CD4-positive, alpha-beta T cell (primary cell): ENCODE results near the gene TRAF3. TPM values are rescaled to one million over a fixed set of nuclear protein-coding genes. Genes with fewer than 3 reads are reported as not detected.
"Not testable (repeated sequence)": the region's sequence is repeated elsewhere in the genome, so short reads cannot be mapped to it uniquely, and the experiment has no call there.

Experiments used
- ATAC-seq: fragments of 200-7000 bp; cut with Tn5 transposase; one replicate; pipeline ENCODE4 v1.10.0; 2022; ENCODE audit warnings: mild to moderate bottlenecking; ENCODE audit not compliant: poor library complexity
- CTCF ChIA-PET: fragments of 350-600 bp; sonication (Branson Sonifier 250); formaldehyde crosslinking; loops from one replicate; lab custom pipeline; 2021; ENCODE audit warnings: antibody characterized with exemption, inconsistent platforms; lab: Charles Lee
- POLR2A ChIA-PET: fragments of 350-600 bp; sonication (Branson Sonifier 250); formaldehyde crosslinking; loops from one replicate; lab custom pipeline; 2021; ENCODE audit warnings: antibody characterized with exemption, inconsistent platforms; lab: Charles Lee
- DNase-seq, 14 experiments: peaks; one replicate each; pipeline ENCODE4 v3.0.0-alpha.2; 2013 to 2020; ENCODE audit warnings: mixed read lengths in 2 of 14
- H3K27ac ChIP-seq, 2 donors: one replicate each; pipeline versions ENCODE4 v1.5.1 to v1.7.0; 2013; ENCODE audit warnings: low read length in 2 of 2, low read depth in 1 of 2, mild to moderate bottlenecking in 1 of 2
- H3K27me3 ChIP-seq, 2 experiments: 1 replicate in 1 of 2; 2 replicates in 1 of 2; pipeline versions ENCODE4 v1.6.1 to v1.7.0; 2013; ENCODE audit warnings: low read length in 2 of 2, control low read depth in 1 of 2, mild to moderate bottlenecking in 1 of 2, moderate library complexity in 1 of 2; ENCODE audit not compliant: insufficient read depth in 2 of 2, control insufficient read depth in 1 of 2
- H3K36me3 ChIP-seq: one replicate; pipeline ENCODE4 v1.6.1; 2013; ENCODE audit warnings: low read length, control low read depth; ENCODE audit not compliant: insufficient read depth
- H3K4me1 ChIP-seq: one replicate; pipeline ENCODE4 v1.6.1; 2013; ENCODE audit warnings: low read length, control low read depth; ENCODE audit not compliant: insufficient read depth
- H3K4me3 ChIP-seq: one replicate; pipeline ENCODE4 v1.5.1; 2013; ENCODE audit warnings: mild to moderate bottlenecking, low read length, moderate library complexity
- H3K9me3 ChIP-seq, 2 experiments: 1 replicate in 1 of 2; 2 replicates in 1 of 2; pipeline versions ENCODE4 v1.6.1 to v1.7.0; 2013; ENCODE audit warnings: low read length in 2 of 2, mild to moderate bottlenecking in 2 of 2, control low read depth in 1 of 2, moderate library complexity in 1 of 2; ENCODE audit not compliant: control insufficient read depth in 1 of 2, insufficient read depth in 1 of 2
- H3K27ac Mint-ChIP-seq: one replicate; pipeline ENCODE4 v1.8.0; 2020; ENCODE audit warnings: mixed read lengths
- H3K27me3 Mint-ChIP-seq: one replicate; pipeline ENCODE4 v1.8.0; 2021; ENCODE audit warnings: mixed read lengths
- H3K36me3 Mint-ChIP-seq: one replicate; pipeline ENCODE4 v1.8.0; 2021; ENCODE audit warnings: low read depth, mixed read lengths
- H3K4me1 Mint-ChIP-seq: one replicate; pipeline ENCODE4 v1.8.0; 2021; ENCODE audit warnings: low read depth, mixed read lengths
- H3K4me3 Mint-ChIP-seq: one replicate; pipeline ENCODE4 v1.8.0; 2020; ENCODE audit warnings: mild to moderate bottlenecking, mixed read lengths
- H3K9me3 Mint-ChIP-seq: one replicate; pipeline ENCODE4 v1.8.0; 2020; ENCODE audit warnings: mixed read lengths
- intact Hi-C, 2 experiments: fragments of 100-400 bp; cut with DNase I in 1 of 2; cut with micrococcal nuclease in 1 of 2; formaldehyde crosslinking; loops; one replicate each; pipeline versions ENCODE4 v1.15.1 to v1.9.0; 2023 to 2025; cut with DNase I, micrococcal nuclease
- total RNA-seq, 174 experiments: library from RNA in 2 of 174; stranded (reverse) in 2 of 174; gene quantifications; one replicate each; pipeline ENCODE4 v1.2.3 and lab custom pipeline; 2021 to 2026
- TF ChIP-seq, protein P1 (sequence below): fragments of 200-600 bp; IDR thresholded peaks from one replicate; pipeline ENCODE4 v1.8.0; 2022; ENCODE audit warnings: antibody characterized with exemption, mild to moderate bottlenecking

Gene TRAF3
- total RNA-seq, 2 experiments from 2014 or later = 27.1 to 32.4 TPM

DNA sequence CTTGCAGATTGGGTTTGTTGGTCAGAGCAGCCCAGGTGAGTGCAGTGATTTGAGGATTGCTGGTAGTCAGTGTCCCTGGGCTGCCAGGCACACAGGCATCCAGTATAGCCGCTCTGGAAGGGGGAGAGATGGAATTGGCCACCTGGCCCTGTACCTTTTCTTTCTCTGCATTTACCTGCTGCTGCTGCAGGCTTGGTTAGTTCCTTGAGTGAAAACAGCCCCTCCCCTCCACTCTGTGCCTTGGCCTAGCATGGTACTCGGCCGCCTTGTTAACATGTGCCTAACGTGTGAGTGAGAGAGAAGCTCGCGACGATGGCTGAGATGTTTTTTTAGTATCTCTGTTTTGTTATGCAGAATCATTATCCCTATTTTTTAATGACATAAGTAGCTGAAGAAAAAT lies 95.9 kb downstream of the TRAF3 start:
- H3K4me1 Mint-ChIP-seq = peaks cover 5% of the 10 kb centered on the region
- ATAC-seq (no peak), DNase-seq (no peak)
- H3K27ac ChIP-seq = no peak overlapping the region
- peaks cover 10% of the 10 kb centered on the region for H3K4me1 ChIP-seq
- no peaks in the 10 kb centered on the region for H3K27me3 Mint-ChIP-seq
- ChIA-PET CTCF (no interaction called here), POLR2A (no interaction called here)
- H3K36me3 ChIP-seq = peaks cover 77% of the 10 kb centered on the region
- H3K4me3 Mint-ChIP-seq = no peak overlapping the region
- no peaks in the 10 kb centered on the region for H3K27me3 ChIP-seq
- intact Hi-C loops = no loop called here
- H3K9me3 ChIP-seq = no peaks in the 10 kb centered on the region
- H3K9me3 Mint-ChIP-seq = no peaks in the 10 kb centered on the region
- H3K27ac Mint-ChIP-seq = no peak overlapping the region
- TF ChIP-seq, protein P1, sequence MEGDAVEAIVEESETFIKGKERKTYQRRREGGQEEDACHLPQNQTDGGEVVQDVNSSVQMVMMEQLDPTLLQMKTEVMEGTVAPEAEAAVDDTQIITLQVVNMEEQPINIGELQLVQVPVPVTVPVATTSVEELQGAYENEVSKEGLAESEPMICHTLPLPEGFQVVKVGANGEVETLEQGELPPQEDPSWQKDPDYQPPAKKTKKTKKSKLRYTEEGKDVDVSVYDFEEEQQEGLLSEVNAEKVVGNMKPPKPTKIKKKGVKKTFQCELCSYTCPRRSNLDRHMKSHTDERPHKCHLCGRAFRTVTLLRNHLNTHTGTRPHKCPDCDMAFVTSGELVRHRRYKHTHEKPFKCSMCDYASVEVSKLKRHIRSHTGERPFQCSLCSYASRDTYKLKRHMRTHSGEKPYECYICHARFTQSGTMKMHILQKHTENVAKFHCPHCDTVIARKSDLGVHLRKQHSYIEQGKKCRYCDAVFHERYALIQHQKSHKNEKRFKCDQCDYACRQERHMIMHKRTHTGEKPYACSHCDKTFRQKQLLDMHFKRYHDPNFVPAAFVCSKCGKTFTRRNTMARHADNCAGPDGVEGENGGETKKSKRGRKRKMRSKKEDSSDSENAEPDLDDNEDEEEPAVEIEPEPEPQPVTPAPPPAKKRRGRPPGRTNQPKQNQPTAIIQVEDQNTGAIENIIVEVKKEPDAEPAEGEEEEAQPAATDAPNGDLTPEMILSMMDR = no peak
- peaks cover 51% of the 10 kb centered on the region for H3K36me3 Mint-ChIP-seq
- no peak overlapping the region for H3K4me3 ChIP-seq

- POLR2A ChIA-PET = no interaction called here
- no peaks in the 10 kb centered on the region for H3K27me3 ChIP-seq
- CTCF ChIA-PET = no interaction called here
- no peak overlapping the region for H3K27ac Mint-ChIP-seq
- no peak overlapping the region for H3K4me3 ChIP-seq
- intact Hi-C loops = no loop called here
- no peak overlapping the region for H3K27ac ChIP-seq
- peaks cover 78% of the 10 kb centered on the region for H3K36me3 ChIP-seq
- H3K27me3 Mint-ChIP-seq = no peaks in the 10 kb centered on the region
- peaks cover 10% of the 10 kb centered on the region for H3K4me1 ChIP-seq
- no peaks in the 10 kb centered on the region for H3K9me3 Mint-ChIP-seq
- TF ChIP-seq, protein P1 = no peak
- H3K4me1 Mint-ChIP-seq = peaks cover 5% of the 10 kb centered on the region
- DNase-seq = no peak
- ATAC-seq = no peak
- H3K36me3 Mint-ChIP-seq = peaks cover 46% of the 10 kb centered on the region
- no peak overlapping the region for H3K4me3 Mint-ChIP-seq
- H3K9me3 ChIP-seq = no peaks in the 10 kb centered on the region
Observed at GRCh38 chr14:102873546-102874061, 96.4 kb downstream of the TRAF3 start.

DNA sequence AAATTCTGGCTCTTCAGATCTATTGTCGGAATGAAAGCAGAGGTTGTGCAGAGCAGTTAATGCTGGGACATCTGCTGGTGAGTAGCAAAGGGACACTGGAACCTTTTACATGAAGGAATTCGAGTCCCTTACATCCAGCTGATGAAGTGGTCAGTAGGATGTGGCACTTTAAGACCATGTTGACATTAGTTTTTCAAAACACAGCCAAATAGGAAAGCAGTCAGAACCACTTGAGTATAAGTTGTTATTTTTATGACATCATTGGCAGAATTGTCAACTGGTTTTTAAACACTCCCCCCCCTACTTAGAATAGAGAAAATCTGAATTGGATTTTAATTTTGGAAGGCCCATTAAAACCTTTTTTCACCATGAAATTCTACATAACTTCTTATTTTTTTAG lies 98.4 kb downstream of the TRAF3 start:
- peaks cover 82% of the 10 kb centered on the region for H3K36me3 ChIP-seq
- no peak for ATAC-seq
- H3K4me3 ChIP-seq = no peak overlapping the region
- H3K27ac Mint-ChIP-seq = no peak overlapping the region
- TF ChIP-seq, protein P1 = no peak
- DNase-seq = no peak
- H3K27ac ChIP-seq = no peak overlapping the region
- POLR2A ChIA-PET = no interaction called here
- no peaks in the 10 kb centered on the region for H3K9me3 ChIP-seq
- H3K27me3 ChIP-seq = no peaks in the 10 kb centered on the region
- no peaks in the 10 kb centered on the region for H3K27me3 Mint-ChIP-seq
- peaks cover 32% of the 10 kb centered on the region for H3K36me3 Mint-ChIP-seq
- intact Hi-C loops = no loop called here
- CTCF ChIA-PET = interaction anchor here (1.0 kb wide), 1 partner anchor 12 kb away, joined by 3 read pairs; no protein-coding TSS in a partner anchor
- peaks cover 5% of the 10 kb centered on the region for H3K4me1 Mint-ChIP-seq
- no peak overlapping the region for H3K4me3 Mint-ChIP-seq
- H3K9me3 Mint-ChIP-seq = no peaks in the 10 kb centered on the region
- peaks cover 10% of the 10 kb centered on the region for H3K4me1 ChIP-seq

- H3K27ac ChIP-seq, H3K4me1 Mint-ChIP-seq, DNase-seq, H3K4me1 ChIP-seq, H3K4me3 ChIP-seq, H3K27me3 Mint-ChIP-seq, H3K4me3 Mint-ChIP-seq, H3K9me3 Mint-ChIP-seq, H3K9me3 ChIP-seq, H3K27ac Mint-ChIP-seq, intact Hi-C loops, ATAC-seq, H3K27me3 ChIP-seq: not testable (repeated sequence)
- POLR2A ChIA-PET = interaction anchor here (0.5 kb wide), 1 partner anchor 321 kb away, joined by 3 read pairs; no protein-coding TSS in a partner anchor
- H3K36me3 Mint-ChIP-seq = peaks cover 28% of the 10 kb centered on the region
- peaks cover 67% of the 10 kb centered on the region for H3K36me3 ChIP-seq
- CTCF ChIA-PET = interaction anchor here (1.0 kb wide), 1 partner anchor 103 kb away, joined by 3 read pairs; no protein-coding TSS in a partner anchor
Observed at GRCh38 chr14:102877511-102877910, 100.3 kb downstream of the TRAF3 start.
